ENCODE measurements around the gene HLCS.

- TF ChIP-seq CTCF (IDR thresholded peaks at IDR 0.05; ENCODE audit: extremely low read depth in 1 of 2, insufficient read depth in 1 of 2, low read depth in 1 of 2, low read length in 2 of 2) (no peak), MAX (IDR thresholded peaks at IDR 0.05; ENCODE audit: insufficient read depth, insufficient read length) (no peak), POLR2AphosphoS5 (IDR thresholded peaks at IDR 0.05; ENCODE audit: insufficient read depth, low read depth, low read length) (no peak), POLR2A (IDR thresholded peaks at IDR 0.05; ENCODE audit: low read depth, low read length) (no peak), EZH2 (IDR thresholded peaks at IDR 0.05; ENCODE audit: borderline replicate concordance, low read depth, low read length, severe bottlenecking) (no peak), MYC (IDR thresholded peaks at IDR 0.05; ENCODE audit: low read depth, low read length) (no peak), GATA2 (IDR thresholded peaks at IDR 0.05; ENCODE audit: insufficient read depth, insufficient read length, low read depth, low read length) (no peak), JUN (IDR thresholded peaks at IDR 0.05; ENCODE audit: borderline replicate concordance, insufficient read depth, insufficient read length, low read depth) (no peak)
These were observed 1.4 kb downstream of the HLCS start for GRCh38 chr21:36964827-36965719.

Data from endothelial cell of umbilical vein (primary cell).